Keratinocyte (primary cell): ENCODE data around the gene ITSN1. TPM values are rescaled to one million over a fixed set of nuclear protein-coding genes. Genes with fewer than 3 reads are reported as not detected.
"Not testable (repeated sequence)": the region's sequence is repeated elsewhere in the genome, so short reads cannot be mapped to it uniquely, and the experiment has no call there.

ENCODE experiments used
- DNase-seq: peaks from one replicate; pipeline ENCODE4 v3.0.0-alpha.2; 2011; ENCODE audit warnings: low read depth, missing footprints, low spot score
- FAIRE-seq: peaks from 2 replicates; lab custom pipeline; 2011; peaks lifted over from hg19 to GRCh38; lab: Jason Lieb, UNC
- H2AFZ ChIP-seq: 2 replicates; pipeline ENCODE4 v1.6.0; 2012; ENCODE audit warnings: low read length, control low read depth, inconsistent platforms; ENCODE audit not compliant: control insufficient read depth
- H3K27ac ChIP-seq: 2 replicates; pipeline ENCODE4 v1.5.1; 2011; ENCODE audit warnings: low read length; ENCODE audit not compliant: control insufficient read depth, insufficient read depth
- H3K27me3 ChIP-seq: 3 replicates; pipeline ENCODE4 v1.6.0; 2011; ENCODE audit warnings: low read length; ENCODE audit not compliant: control insufficient read depth, insufficient read depth; ENCODE audit errors: extremely low read depth
- H3K36me3 ChIP-seq, 2 experiments: 2 replicates in 1 of 2; 3 replicates in 1 of 2; pipeline ENCODE4 v1.5.1; 2011; ENCODE audit warnings: low read length in 2 of 2, mild to moderate bottlenecking in 1 of 2; ENCODE audit not compliant: control insufficient read depth in 2 of 2, insufficient read depth in 2 of 2; ENCODE audit errors: extremely low read depth in 1 of 2
- H3K4me1 ChIP-seq: 3 replicates; pipeline ENCODE4 v1.5.1; 2011; ENCODE audit warnings: low read length; ENCODE audit not compliant: control insufficient read depth, insufficient read depth; ENCODE audit errors: extremely low read depth
- H3K4me2 ChIP-seq: 3 replicates; pipeline ENCODE4 v1.6.0; 2011; ENCODE audit warnings: low read depth, low read length; ENCODE audit not compliant: control insufficient read depth, insufficient read depth; ENCODE audit errors: extremely low read depth
- H3K4me3 ChIP-seq, 3 experiments: fragments of 200-600 bp in 1 of 3; sonication (generic) in 1 of 3; 2 replicates in 2 of 3; 3 replicates in 1 of 3; pipeline ENCODE4 v1.5.1; 2011 to 2016; ENCODE audit warnings: low read length in 3 of 3, mild to moderate bottlenecking in 3 of 3, control low read depth in 2 of 3, inconsistent platforms in 1 of 3, low read depth in 1 of 3, mixed read lengths in 1 of 3, mixed run types in 1 of 3, moderate library complexity in 1 of 3; ENCODE audit not compliant: control insufficient read depth in 2 of 3, insufficient read depth in 2 of 3; ENCODE audit errors: extremely low read depth in 1 of 3
- H3K79me2 ChIP-seq: 2 replicates; pipeline ENCODE4 v1.6.0; 2012; ENCODE audit warnings: low read length; ENCODE audit not compliant: control insufficient read depth, insufficient read depth
- H3K9ac ChIP-seq: 3 replicates; pipeline ENCODE4 v1.6.0; 2011; ENCODE audit warnings: low read length; ENCODE audit not compliant: control insufficient read depth, insufficient read depth; ENCODE audit errors: extremely low read depth
- H3K9me1 ChIP-seq: 3 replicates; pipeline ENCODE4 v1.6.0; 2011; ENCODE audit warnings: low read length; ENCODE audit not compliant: control insufficient read depth, insufficient read depth; ENCODE audit errors: extremely low read depth
- H3K9me3 ChIP-seq: 2 replicates; pipeline ENCODE4 v1.5.1; 2012; ENCODE audit warnings: low read depth, low read length; ENCODE audit not compliant: control insufficient read depth
- H4K20me1 ChIP-seq: 3 replicates; pipeline ENCODE4 v1.6.0; 2011; ENCODE audit warnings: low read length; ENCODE audit not compliant: control insufficient read depth, insufficient read depth; ENCODE audit errors: extremely low read depth
- EZH2 ChIP-seq: IDR thresholded peaks from one replicate; pipeline ENCODE4 v1.6.1; 2012; ENCODE audit warnings: inconsistent platforms, mild to moderate bottlenecking, low read length, moderate library complexity
- dilution Hi-C: fragments of 300-500 bp; cut with MboI; formaldehyde crosslinking; loops from one replicate; pipeline ENCODE4 v1.7.0; 2020; ENCODE audit warnings: low sequenced_read_pairs; ENCODE audit not compliant: extremely low pct_ligation_motif_present
- polyA plus RNA-seq, 5 experiments: library from polyadenylated mRNA; depleted of rRNA in 3 of 5; stranded (reverse) in 3 of 5; stranded (forward) in 1 of 5; unstranded in 1 of 5; fragments of >200 nt; gene quantifications; 1 replicate in 1 of 5; 2 replicates in 3 of 5; 3 replicates in 1 of 5; pipeline versions ENCODE4 v1.2.1 to v1.2.3, GENCODE V29; 2011 to 2012; ENCODE audit warnings: missing spikeins in 2 of 5, low read depth in 1 of 5, low replicate concordance in 1 of 5
- TF ChIP-seq, protein P1 (sequence below), 3 experiments: IDR thresholded peaks in 1 of 3; conservative IDR thresholded peaks in 1 of 3; optimal IDR thresholded peaks in 1 of 3; 2 replicates in 2 of 3; 3 replicates in 1 of 3; pipeline versions ENCODE3 to v1.5.1; 2011; ENCODE audit warnings: low read length in 3 of 3, mild to moderate bottlenecking in 3 of 3, moderate library complexity in 2 of 3, control low read depth in 1 of 3, inconsistent platforms in 1 of 3; ENCODE audit not compliant: insufficient read depth in 2 of 3; ENCODE audit errors: extremely low read depth in 1 of 3

Gene ITSN1
- polyA plus RNA-seq, 1 donor (not counting 4 experiments of a cell fraction or from before 2014, with no cell fraction given) = 34.3 TPM

DNA sequence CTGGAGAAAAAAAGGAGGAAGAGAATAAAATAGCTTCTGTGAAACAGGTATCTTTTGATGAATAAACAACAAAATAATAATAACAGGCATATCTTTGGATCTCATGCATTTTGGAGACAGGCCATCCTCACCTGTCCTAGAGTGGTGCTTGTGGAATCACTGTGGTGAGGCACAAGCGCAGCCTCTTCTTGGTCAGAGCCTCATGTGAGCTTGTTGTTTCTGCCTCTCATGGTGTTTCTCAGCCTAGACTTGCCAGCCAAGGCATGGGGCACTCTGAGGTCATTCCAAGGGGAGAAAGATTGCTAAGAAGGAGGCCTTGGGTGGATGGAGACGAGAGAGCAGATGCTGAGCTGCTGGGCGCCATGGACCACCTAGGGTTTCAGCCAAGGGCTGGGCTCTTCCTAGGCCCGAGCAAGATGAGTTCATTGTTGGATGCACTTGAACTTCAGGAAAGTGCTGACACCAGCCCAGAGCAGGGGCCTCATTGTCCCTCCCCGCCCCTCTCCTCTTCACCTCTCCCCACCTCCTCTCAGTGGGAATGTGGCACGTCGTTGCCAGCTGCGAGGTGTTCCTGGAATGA, 223.8 kb downstream of the ITSN1 start:
- H3K4me3 ChIP-seq = no peak overlapping the region

DNA sequence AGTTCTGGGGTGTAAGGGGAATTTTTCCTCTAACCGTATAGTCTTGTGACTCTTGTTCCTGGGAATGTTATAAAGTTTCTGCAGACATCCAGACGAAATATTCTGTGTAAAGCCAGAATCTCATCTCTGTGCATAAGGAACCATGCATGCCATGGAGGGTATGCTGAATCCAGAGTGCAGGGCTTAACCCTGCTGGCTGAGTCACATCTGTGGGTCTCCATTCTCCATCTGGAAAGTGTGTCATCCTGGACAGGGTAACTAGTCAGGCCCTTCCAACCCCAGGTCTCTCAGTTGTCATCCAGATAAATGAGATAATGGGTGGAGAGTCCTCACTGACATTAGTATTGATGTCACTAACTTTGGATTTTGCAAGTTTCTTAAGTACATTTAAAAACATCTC, 224.5 kb downstream of the ITSN1 start:
- H2AFZ ChIP-seq = no peak overlapping the region
- no peak overlapping the region for H3K27ac ChIP-seq
- H3K27me3 ChIP-seq = no peaks in the 10 kb centered on the region
- no peak overlapping the region for H3K9ac ChIP-seq
- dilution Hi-C loops = no loop called here
- H3K4me2 ChIP-seq = no peak overlapping the region
- FAIRE-seq (no peak), DNase-seq (no peak)
- TF ChIP-seq, protein P1, sequence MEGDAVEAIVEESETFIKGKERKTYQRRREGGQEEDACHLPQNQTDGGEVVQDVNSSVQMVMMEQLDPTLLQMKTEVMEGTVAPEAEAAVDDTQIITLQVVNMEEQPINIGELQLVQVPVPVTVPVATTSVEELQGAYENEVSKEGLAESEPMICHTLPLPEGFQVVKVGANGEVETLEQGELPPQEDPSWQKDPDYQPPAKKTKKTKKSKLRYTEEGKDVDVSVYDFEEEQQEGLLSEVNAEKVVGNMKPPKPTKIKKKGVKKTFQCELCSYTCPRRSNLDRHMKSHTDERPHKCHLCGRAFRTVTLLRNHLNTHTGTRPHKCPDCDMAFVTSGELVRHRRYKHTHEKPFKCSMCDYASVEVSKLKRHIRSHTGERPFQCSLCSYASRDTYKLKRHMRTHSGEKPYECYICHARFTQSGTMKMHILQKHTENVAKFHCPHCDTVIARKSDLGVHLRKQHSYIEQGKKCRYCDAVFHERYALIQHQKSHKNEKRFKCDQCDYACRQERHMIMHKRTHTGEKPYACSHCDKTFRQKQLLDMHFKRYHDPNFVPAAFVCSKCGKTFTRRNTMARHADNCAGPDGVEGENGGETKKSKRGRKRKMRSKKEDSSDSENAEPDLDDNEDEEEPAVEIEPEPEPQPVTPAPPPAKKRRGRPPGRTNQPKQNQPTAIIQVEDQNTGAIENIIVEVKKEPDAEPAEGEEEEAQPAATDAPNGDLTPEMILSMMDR (optimal IDR thresholded peaks at IDR 0.05 in 1 of 3, IDR thresholded peaks at IDR 0.05 in 1 of 3, conservative IDR thresholded peaks at IDR 0.05 in 1 of 3; ENCODE audit: extremely low read depth in 1 of 3, insufficient read depth in 2 of 3, low read length in 3 of 3) = no peak
- no peak for TF ChIP-seq EZH2
- H3K36me3 ChIP-seq = no peaks in the 10 kb centered on the region
- H3K9me1 ChIP-seq = no peaks in the 10 kb centered on the region
- no peaks in the 10 kb centered on the region for H3K9me3 ChIP-seq
- H3K79me2 ChIP-seq = no peaks in the 10 kb centered on the region
- H3K4me1 ChIP-seq = no peaks in the 10 kb centered on the region
- H3K4me3 ChIP-seq = no peak overlapping the region
- no peaks in the 10 kb centered on the region for H4K20me1 ChIP-seq

More for the DNA sequence above, 223.8 kb downstream of the ITSN1 start:
- Histone ChIP-seq H3K9me1 (no peaks in the 10 kb centered on the region), H4K20me1 (no peaks in the 10 kb centered on the region), H3K4me1 (no peaks in the 10 kb centered on the region), H3K79me2 (no peaks in the 10 kb centered on the region), H3K4me2 (no peak overlapping the region), H3K27ac (no peak overlapping the region), H2AFZ (no peak overlapping the region), H3K9ac (no peak overlapping the region), H3K9me3 (no peaks in the 10 kb centered on the region), H3K36me3 (no peaks in the 10 kb centered on the region), H3K27me3 (no peaks in the 10 kb centered on the region)
- TF ChIP-seq, protein P1 (optimal IDR thresholded peaks at IDR 0.05 in 1 of 3, IDR thresholded peaks at IDR 0.05 in 1 of 3, conservative IDR thresholded peaks at IDR 0.05 in 1 of 3; ENCODE audit: extremely low read depth in 1 of 3, insufficient read depth in 2 of 3, low read length in 3 of 3) = no peak
- no peak for TF ChIP-seq EZH2
- dilution Hi-C loops = no loop called here
- DNase-seq (no peak), FAIRE-seq (no peak)

DNA sequence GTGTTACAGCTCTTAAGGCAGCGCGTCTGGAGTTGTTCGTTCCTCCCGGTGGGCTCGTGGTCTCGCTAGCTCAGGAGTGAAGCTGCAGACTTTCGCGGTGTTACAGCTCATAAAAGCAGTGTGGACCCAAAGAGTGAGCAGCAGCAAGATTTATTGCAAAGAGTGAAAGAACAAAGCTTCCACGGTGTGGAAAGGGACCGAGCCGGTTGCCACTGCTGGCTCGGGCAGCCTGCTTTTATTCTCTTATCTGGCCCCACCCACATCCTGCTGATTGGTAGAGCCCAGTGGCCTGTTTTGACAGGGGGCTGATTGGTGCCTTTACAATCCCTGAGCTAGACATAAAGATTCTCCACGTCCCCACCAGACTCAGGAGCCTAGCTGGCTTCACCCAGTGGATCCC, 225.6 kb downstream of the ITSN1 start:
- H3K36me3 ChIP-seq, H3K27me3 ChIP-seq, H3K27ac ChIP-seq, DNase-seq, H3K4me1 ChIP-seq, H2AFZ ChIP-seq, H3K9ac ChIP-seq, H3K9me3 ChIP-seq, FAIRE-seq, H3K79me2 ChIP-seq, dilution Hi-C loops, H3K9me1 ChIP-seq, H4K20me1 ChIP-seq, H3K4me3 ChIP-seq, H3K4me2 ChIP-seq: not testable (repeated sequence)
